T-helper 1 cell treated with Interleukin-12 subunit alpha and Interleukin-12 subunit beta and Interleukin-4 antibody, amounts not matched to agents 30 ng/mL and 1 ng/mL, for 36 hours (primary cell): ENCODE results near the gene STX17. TPM values are rescaled to one million over a fixed set of nuclear protein-coding genes. Genes with fewer than 3 reads are reported as not detected.
"Not testable (repeated sequence)": the region's sequence is repeated elsewhere in the genome, so short reads cannot be mapped to it uniquely, and the experiment has no call there.

Source experiments
- intact Hi-C: fragments of 100-400 bp; cut with micrococcal nuclease; formaldehyde crosslinking; loops from one replicate; pipeline ENCODE4 v1.15.1; 2024
- total RNA-seq: library from RNA; stranded (reverse); gene quantifications from 2 replicates; pipeline ENCODE4 v1.2.3, GENCODE V29; 2022

STX17 gene
- total RNA-seq: 35.6 and 36.9 TPM in 2 replicates

DNA sequence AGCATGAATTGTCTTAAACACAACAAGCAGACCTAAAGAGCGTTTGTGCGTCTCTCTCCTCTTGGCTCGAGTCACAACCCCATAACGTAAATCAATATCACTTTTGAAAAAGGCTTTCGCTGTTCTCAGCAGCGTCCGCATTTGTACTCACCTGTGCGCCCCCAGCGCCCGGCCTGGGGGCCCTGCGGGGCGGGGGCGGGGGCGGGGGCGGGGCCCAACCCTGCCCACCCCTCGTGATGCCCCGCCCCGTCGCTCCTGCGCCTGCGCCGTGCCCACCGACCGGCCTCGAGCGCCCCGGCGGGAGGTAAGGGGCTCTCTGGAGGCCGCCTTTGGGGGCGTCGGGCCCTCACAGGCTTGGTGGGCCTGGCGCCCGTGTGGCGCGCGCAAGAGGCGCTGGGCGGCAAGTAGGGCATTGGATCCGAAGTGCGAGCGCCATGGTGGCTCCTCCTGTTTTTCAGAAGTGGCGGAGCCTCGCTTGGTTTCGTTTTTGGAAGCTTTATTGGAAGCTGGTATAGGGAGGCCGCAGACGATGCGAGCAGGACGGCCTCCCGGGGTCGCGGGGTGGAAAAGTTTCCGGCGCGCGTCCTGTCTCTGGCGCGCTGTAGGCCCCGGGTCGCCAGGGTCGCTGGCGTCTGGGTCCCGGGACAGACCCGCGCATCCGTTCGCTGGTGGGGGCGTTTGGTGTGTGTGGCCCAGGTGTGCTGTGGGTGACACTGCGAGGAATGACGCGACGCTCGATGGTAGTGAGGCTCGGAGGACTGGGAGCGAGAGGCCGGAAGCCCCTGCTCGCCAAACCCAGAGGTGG is at the start of gene STX17:
TSS of gene STX17 (plus strand) at position 252 of the 805 bp plus-strand sequence. CDS start 8,586 bp downstream, outside the sequence.
- intact Hi-C loops: loop anchor here (1.0 to 5.0 kb wide), 16 partner anchors 39 to 1626 kb away; partner anchors contain the start of genes INVS, MRPL50, RNF20 and SEC61B

DNA sequence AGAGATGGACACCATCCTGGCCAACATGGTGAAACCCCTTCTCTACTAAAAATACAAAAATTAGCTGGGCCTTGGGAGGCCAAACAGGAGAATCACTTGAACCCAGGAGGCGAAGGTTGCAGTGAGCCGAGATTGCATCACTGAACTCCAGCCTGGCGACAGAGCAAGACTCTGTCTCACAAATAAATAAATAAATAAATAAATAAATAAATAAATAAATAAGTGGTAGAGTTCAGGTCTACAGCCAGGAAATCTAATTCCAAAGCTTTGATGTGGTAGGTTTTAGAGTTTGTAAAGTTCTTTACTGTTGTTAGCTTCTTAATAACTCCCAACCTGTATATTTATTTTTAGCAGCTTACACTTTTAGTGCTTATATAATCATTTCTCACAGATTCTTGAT is 48.9 kb upstream of the STX17 start:
- intact Hi-C loops: not testable (repeated sequence)

DNA sequence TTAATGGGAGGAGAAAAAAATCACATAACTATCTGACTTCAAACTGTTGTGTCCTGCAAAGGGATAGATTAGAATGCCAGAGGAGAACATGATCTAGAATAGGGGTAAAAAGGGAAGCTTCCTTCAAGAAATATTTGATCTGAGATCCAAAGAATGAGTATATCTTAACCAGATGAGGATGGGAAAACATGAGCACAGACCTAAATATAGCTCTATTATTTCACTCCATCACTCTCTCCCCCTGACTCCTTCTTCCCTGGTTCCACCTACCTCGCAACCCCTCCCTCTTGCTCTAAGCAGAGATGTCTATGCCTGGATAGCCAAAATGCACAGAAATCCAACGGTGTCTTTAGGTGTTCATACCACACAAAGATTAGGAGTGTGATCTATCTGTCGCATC is 48.4 kb upstream of the STX17 start:
- intact Hi-C loops: no loop called here

DNA sequence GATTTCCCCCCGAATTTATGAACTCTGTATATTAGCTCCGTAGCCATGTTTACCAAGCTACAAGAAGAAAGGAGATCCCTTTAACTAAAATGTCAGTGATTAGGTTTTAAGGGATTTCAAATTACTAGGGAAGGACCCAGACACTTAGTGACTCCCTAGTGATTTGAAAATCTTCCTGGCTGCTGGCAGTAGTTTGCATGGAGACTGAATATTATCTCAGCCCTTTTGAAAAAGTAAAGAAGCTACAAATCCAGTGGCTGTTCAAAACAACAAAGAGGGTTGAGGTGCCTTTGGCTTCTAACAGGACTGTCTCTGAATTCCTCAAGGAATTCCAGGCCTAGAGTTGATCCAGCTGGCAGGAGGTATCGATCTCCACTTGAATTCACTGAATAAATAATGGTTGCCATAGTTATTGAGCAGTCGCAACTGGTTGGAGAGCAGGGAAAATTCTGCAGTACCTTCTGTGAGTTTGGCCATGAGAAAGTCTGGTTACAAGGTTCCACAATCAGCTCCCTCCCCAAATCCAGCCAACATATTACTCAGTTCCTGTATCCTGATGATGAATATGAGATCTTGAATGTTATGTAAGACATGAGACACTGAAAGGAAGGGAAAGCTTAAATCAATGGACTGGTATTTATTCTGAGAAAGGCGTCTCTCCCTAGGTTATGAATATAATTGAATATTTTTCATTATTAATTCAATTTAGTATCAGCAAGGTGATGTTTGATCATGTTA is 47.0 kb upstream of the STX17 start:
- intact Hi-C loops: no loop called here

DNA sequence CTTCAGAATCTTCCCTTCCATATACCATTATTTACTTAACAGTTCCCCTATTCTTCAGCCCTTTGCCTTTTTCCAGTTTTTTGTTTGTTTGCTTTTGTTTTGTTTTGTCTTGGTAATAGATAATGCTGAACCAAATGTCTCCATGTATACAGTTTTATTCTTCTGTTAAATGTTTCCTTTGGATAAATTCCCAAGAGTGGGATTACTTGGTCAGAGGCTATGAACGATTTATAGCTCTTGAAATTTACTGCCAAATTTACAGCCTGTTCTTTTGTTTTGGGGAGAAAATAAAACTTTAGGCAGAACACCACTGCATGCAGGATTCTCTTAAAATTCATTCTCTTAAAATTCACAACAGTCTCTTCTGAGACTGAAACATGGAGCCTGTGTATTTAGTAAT is 46.2 kb upstream of the STX17 start:
- intact Hi-C loops: no loop called here

DNA sequence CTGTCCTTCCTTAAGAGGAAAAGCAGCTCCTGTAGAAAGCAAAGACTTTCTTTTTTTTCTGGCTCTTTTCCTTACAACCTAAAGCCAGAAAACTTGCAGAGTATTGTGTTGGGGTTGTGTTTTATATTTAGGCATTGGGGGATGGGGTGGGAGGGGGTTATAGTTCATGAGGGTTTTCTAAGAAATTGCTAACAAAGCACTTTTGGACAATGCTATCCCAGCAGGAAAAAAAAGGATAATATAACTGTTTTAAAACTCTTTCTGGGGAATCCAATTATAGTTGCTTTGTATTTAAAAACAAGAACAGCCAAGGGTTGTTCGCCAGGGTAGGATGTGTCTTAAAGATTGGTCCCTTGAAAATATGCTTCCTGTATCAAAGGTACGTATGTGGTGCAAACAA is 42.5 kb upstream of the STX17 start:
- intact Hi-C loops: no loop called here

DNA sequence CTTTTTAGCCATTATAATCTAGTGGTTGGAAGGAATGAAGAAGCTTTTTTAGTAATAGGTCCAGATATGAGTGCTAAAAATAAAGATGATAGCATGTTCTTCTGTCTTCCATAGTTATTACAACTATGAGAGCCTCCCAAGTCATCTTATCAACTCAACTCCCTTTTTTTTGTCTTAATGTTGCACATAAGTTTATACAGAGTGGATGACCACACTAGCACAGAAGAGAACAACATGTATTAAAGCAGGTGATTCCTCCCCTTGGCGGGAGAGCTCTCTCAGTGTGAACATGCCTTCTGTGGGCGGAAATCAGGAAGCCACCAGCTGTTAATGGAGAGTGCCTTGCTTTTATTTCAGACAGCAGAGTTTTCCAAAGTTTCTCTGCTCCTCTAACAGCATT is 40.1 kb upstream of the STX17 start:
- intact Hi-C loops: loop anchor here (5.0 kb wide), 2 partner anchors 41 to 44 kb away; partner anchors contain the start of genes NR4A3 and STX17

DNA sequence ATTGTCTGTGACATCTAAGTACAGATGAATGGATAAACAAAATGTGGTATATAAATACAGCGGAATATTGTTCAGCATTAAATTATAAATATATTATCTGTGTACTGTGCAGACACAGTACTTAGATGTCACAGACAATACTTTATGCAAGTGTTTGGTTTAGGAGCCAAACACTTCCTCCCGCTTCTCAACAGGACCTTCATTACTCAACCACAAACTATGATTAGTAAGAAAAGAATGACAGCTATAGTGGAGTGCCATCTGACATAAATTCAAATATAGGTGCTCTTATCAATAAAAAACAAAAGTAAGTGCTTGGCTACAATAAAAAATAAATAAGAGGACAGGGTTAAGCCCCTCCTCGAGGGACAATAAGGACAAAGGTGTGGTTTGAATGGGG is 38.9 kb upstream of the STX17 start:
- intact Hi-C loops: loop anchor here (5.0 kb wide), 2 partner anchors 40 to 45 kb away; partner anchors contain the start of genes NR4A3 and STX17

DNA sequence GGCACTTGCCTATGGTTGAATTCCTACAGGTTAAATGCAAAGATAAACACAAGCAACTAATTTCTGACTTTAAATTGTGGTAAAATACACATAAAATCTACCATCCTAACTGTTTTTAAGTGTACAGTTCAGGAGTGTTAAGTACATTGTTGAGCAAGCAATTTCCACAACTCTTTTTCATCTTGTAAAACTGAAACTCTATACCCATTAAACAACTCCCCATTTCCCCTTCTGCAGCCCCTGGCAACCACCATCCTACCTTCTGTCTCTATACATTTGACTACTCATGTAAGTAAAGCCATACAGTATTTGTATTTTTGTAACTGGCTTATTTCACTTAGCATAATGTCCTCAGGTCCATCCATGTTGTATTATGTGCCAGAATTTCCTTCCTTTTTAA is 38.5 kb upstream of the STX17 start:
- intact Hi-C loops: loop anchor here (5.0 kb wide), 2 partner anchors 39 to 46 kb away; partner anchors contain the start of genes NR4A3 and STX17

DNA sequence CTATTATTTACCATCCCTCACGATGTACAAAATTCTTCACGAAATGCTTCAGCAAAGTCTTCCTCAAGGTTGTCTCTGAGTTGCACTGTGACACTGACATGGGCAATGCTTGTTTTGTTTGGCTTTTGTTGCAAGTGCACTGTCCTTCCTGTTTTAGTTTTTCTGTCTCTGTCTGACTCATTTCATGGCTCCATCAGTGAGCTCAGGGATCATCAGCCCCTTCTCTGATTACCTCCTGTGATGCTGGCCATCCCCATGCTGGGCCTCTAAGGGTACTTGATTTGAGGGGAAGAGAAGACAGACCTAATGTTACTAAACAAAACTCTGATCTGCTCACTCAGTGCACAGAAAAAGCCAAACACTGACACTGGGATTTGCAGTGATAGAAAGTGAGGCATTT is 37.6 kb upstream of the STX17 start:
- intact Hi-C loops: loop anchor here (5.0 kb wide), 2 partner anchors 38 to 47 kb away; partner anchors contain the start of genes NR4A3 and STX17

DNA sequence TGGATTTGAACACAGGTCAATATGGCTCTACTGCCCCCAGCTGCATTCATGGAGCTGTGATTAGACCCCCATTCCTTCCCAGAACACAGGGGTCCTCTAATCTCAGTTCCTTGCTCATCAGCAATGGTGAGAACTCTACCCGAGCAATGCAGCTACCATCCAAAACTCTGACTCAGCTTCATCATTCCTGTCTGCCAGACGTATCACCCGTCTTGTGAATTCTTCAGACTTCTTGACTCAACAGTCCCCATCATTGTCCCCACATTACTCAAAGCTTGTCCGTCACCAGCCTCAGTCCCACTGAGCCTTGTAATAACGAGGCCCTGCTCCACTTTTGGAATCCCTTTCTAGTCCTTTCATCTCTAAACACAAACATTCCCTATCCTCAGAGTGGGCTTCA is 36.3 kb upstream of the STX17 start:
- intact Hi-C loops: no loop called here

DNA sequence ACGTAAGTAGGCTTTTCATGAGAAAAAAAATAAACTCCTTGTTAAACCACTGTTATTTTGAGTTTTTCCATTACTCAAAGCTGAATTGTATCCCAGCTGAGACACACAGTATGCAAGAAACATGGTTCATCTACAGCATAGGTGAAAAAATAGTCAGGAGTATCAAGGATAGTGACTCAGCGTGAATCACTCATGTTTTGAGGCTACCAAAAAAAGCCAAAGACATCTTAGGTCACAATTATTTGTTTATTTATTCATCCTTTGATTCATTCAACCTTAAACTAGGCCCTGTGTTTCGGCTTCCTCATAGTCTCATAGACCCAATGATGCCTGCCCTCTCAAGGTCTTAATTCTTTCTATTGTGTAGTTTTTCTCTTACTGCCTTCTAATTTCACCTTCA is 32.9 kb upstream of the STX17 start:
- intact Hi-C loops: no loop called here

DNA sequence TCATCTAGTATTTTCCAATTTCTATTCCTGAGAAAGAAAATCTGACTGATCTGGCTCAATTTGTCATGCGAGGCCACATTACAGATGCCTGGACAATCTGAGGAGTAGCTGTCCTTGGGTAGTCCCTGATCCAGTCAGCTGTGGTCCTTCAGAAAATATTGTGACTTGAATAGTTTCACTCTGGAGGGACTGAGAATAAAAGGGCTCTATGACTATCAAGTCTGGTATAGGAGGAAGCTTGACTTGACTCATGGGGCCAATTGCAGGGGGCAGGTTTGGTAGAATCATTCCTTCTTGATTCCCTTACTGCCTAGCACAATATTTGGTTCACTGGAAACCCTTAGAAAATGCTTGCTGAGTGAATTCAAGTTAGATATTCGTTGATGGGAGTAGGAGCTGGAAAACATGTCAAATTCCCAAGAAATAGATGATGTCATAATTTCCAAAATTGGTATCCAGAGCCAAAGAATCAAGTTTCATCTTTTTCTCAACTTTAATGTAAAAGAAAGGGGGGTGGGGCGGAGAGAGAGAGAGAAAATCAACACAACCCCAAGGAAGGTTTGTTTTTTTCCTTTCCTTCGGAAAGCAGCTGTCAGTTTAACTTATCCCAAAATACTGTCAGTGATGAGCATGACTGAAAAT is 32.4 kb upstream of the STX17 start:
- intact Hi-C loops: no loop called here

DNA sequence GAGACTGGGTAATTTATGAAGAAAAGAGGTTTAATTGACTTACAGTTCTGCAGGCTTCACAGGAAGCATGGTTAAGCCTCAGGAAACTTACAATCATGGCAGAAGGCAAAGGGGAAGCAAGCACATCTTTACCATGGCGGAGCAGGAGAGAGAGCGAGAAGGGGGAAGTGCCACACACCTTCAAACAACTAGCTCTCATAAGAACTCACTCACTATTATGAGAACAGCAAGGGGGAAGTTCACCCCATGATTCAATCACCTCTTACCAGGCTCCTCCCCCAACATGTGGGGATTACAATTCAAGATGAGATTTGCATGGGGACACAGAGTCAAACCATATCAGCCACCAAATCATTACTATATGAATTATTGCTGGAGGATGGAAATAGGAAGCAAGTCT is 30.3 kb upstream of the STX17 start:
- intact Hi-C loops: no loop called here

DNA sequence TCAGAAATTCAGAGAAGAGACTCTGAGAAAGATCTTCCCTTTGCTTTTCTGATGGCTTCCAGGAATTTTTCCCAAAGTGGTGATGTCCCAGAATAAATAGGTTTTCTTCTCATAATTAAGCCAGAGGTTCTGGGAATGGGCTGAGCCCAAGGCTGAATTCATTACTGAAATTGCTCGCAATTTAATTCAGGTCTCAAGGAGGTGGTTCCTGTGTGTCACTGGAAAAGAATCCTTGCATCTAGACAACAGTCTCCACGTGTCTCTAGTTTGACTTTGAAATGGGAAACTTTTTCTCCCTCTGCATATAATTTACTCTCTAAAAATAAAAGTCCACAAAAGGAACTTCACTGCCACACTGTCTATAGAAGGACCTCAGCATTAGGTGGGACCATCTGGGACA is 27.8 kb upstream of the STX17 start:
- intact Hi-C loops: no loop called here

DNA sequence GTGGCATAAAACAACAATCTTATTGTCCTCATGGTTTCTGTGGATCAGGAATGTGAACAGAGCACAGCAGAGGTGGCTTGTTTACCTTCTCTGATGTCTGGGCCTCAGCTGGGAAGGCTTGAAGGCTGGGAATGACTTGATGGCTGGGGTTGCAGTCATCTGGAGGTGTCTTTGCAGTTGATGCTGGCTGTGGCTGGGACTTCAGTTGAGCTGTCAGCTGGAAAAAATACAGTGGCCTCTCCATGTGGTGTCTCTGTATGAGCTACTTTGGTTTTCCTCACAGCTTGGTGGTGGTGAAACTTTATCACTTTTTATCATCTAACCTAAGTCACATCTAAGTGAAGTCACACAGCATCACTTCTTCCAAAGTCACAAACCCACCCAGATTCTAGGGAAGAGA is 24.7 kb upstream of the STX17 start:
- intact Hi-C loops: no loop called here

DNA sequence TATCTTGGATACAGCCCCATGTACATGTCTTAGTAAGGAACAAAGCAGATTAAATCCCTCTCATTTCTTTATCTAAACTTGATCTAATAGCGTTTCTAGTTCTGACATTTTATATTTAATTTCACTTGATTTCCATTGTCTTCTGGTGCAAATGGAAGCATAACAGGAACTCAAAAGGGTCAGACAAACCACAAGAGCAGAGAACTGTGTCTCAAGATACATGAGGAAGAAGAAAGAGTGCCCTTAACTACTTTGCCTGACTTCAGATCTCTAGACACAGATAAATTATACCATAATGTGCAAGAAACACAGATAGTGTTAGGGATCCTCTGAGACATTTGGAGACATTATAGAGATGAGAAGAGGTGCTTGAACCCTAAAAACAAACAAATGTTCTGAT is 20.7 kb upstream of the STX17 start:
- intact Hi-C loops: no loop called here

DNA sequence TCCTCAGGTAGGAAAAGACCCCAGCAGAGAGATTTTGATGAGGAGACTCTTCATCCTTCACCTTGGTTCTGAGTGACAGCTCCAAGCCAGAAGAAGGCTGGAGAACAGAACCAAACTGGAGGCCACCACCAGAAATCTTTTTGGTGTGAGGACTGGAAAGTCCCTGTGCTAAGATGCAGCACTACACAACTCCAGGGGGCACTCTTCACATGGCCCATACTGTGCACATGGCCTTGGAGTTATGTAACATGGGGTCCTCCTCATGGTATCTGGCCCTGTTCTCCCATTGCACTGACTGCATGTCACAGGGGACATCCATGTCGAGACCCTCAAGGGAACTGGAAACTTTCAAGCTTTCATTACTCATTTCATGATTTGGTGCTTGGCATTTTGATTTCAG is 17.3 kb upstream of the STX17 start:
- intact Hi-C loops: no loop called here

DNA sequence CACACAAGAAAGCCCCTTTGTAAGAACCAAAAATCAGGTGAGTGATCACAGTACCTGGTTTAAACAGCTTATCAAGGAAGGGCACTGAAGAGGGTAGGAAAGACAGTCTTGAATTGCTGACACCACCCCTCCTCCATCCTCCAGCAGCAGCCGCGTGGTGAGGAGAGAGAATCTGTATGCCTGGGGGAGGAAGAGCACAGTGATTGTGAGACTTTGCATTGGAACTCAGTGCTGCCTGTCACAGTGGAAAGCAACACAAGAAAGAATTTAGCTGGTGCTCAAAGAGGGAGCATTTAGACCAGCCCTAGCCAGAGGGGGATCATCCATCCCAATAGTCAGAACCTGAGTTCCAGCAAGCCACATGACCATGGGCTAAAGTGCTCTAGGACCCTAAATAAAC is 11.6 kb upstream of the STX17 start:
- intact Hi-C loops: no loop called here

DNA sequence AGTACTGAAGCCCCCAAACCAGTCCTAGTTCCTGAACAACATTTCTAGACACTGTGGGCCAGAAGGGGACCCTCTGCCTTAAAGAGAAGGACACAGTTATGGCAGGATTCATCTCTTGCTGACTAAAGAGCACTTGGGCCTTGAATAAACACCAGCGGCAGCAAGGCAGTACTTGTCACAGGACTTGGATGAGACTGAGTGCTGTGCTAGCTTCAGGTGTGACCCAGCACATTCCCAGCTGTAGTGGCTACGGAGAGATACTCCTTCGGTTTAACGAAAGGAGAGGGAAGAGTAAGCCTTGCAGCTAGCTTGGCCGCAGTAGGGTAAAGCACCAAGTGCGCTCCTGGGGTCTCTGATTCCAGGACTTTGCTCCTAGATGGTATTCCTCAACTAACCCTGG is 10.9 kb upstream of the STX17 start:
- intact Hi-C loops: no loop called here

DNA sequence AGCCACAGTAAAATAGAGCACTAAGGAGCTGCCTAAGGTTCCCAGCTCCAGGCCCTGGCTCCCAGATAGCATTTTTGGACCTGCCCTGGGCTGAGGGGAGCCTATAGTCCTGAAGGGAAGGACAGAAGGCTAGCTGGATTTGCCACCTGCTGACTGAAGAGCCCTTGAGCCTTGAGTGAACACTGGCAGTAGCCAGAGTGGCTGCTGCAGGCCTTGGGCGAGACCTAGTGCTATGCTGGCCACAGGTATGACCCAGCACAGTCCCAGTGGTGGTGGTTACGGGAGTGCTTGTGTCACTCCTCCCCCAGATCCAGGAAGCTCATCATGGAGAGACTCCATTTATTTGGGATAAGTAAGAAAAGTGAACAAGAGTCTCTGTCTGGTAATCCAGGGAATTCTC is 10.3 kb upstream of the STX17 start:
- intact Hi-C loops: no loop called here

DNA sequence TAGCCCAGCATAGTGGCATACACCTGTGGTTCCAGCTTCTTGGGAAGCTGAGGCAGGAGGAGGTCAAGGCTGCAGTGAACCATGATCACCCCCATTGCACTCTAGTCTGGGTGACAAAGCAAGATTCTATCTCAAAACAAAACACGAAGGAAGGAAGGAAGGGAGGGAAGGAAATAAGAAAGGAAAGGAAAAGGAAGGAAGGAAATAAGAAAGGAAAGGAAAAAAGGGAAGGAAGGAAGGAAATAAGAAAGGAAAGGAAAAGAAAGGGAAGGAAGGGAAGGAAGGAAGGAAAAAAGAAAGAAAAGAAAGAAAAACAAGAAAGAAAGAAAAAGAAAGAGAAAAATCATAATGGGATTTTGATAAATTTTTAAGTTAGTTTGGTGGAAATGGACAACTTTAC is 3.1 kb upstream of the STX17 start:
- intact Hi-C loops: no loop called here
